ENCODE data around the gene TFAP2A. TPM values are rescaled to one million over a fixed set of nuclear protein-coding genes. Genes with fewer than 3 reads are reported as not detected.

Gene TFAP2A
- total RNA-seq, result under 1 TPM in 1 of 3 donors, not detected in 2; 0.11 TPM

DNA sequence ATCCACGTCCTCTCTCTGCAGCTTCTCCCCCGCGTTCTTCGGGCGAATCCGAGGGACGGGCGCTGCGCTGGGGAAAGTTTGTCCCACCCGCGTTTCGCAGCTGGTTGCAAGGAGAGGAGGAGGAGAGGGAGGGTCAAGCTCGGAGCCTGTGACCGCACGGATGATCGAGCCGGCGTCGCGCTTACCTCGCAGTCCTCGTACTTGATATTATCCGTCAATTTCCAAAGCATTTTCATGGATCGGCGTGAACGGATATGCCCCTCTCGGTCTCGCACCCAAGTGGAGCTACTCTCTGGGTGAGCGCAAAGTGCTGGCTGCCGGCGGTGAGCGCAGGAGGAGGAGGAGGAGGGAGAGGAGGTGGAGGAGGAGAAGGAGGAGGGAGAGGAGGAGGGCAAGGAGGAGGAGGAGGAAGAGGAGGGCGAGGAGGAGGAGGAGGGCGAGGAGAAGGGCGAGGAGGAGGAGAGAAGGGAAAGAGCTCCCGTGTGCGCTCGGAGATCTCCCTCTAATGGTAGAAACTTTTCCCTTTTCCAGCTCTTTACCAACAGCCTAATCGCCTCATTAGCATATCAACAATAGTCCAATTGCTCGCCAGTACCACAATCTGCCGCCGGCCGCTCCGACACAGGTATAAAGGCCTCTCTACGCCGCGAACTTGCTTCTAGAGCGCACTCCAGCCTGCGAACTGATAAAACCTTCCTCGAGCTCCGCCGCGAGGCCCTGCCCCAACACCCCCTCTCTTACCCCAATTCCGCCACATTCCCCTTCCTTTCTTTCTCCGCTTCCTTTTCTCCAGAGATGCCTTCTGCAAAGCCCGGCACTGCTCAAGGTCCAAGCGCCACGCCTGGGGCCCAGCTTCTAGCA lies at the start of gene TFAP2A:
TSS of gene TFAP2A (minus strand) at position 319 of the 861 bp plus-strand sequence. CDS start at position 236, 83 bp downstream.
- Mint-ChIP-seq H3K4me1 (ENCODE audit: low read depth) (peaks cover 36% of the 10 kb centered on the region), H3K36me3 (ENCODE audit: insufficient read depth) (no peaks in the 10 kb centered on the region), H3K27me3 (ENCODE audit: low read depth) (peaks cover 90% of the 10 kb centered on the region), H3K9me3 (peaks cover 10% of the 10 kb centered on the region), H3K4me3 (no peak within 1 kb of the TSS)
- ATAC-seq (no peak), DNase-seq (no peak)

DNA sequence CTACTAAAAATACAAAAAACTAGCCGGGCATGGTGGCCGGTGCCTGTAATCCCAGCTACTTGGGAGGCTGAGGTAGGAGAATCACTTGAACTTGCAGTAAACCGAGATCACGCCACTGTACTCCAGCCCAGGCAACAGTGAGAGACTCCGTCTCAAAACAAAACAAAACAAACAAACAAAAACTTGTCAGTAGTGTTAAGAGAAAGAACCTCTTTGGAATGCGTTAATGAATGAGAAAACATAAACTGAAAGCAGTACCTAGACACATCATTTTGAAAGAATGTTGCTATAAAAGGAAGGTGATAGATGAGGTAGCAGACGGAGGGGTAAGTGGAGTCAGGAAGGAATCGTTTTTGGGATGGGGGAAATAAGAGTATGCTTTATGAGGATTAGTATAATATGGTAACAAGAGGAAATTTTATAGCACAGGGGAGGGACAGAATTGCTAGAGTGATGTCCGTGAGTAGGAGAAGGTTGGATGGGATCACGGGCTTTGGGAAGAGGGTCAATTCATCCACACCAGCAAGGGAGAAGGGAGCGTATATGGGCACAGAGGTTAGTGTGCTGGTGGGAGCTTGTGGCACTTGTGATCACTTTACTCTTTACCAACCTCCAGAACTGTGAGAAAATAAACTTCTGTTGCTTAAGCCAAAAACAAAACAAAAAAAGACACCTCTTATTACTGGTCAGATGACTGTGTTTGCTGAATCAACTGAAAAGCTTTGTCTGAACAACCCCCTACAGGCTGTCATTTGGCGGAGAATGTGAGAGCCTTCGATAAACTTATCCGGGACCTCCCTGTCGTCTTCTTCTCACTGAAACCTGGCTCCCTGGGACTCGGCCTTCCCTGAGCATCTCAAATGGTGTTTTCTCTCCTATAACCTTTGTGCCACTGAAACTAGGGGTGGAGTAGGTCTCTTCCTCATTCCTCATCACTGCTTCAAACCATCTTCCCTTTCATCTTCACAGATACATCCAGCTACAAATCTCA lies 48.9 kb upstream of the TFAP2A start:
- Mint-ChIP-seq H3K27me3 (ENCODE audit: low read depth) (peaks cover 18% of the 10 kb centered on the region), H3K4me1 (ENCODE audit: low read depth) (no peaks in the 10 kb centered on the region), H3K36me3 (ENCODE audit: insufficient read depth) (no peaks in the 10 kb centered on the region), H3K4me3 (no peak overlapping the region), H3K9me3 (no peaks in the 10 kb centered on the region)
- ATAC-seq (no peak), DNase-seq (no peak)

DNA sequence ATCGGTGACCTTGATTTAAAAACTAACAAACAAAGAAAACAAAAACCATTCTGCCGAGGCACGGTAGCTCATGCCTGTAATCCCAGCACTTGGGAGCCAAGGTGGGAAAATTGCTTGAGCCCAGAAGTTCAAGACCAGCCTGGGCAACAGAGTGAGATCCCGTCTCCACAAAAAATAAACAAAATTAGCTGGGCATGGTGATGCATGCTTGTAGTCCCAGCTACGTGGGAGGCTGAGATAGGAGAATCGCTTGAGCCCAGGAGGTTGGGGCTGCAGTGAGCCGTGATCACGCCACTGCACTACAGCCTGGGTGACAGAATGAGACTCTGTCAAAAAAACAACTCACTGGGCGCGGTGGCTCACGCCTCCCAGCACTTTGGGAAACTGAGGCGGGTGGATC lies 48.2 kb upstream of the TFAP2A start:
- Mint-ChIP-seq H3K9me3 (no peaks in the 10 kb centered on the region), H3K4me3 (no peak overlapping the region), H3K4me1 (ENCODE audit: low read depth) (no peaks in the 10 kb centered on the region), H3K36me3 (ENCODE audit: insufficient read depth) (no peaks in the 10 kb centered on the region), H3K27me3 (ENCODE audit: low read depth) (peaks cover 18% of the 10 kb centered on the region)
- ATAC-seq, result no peak
- no peak for DNase-seq

DNA sequence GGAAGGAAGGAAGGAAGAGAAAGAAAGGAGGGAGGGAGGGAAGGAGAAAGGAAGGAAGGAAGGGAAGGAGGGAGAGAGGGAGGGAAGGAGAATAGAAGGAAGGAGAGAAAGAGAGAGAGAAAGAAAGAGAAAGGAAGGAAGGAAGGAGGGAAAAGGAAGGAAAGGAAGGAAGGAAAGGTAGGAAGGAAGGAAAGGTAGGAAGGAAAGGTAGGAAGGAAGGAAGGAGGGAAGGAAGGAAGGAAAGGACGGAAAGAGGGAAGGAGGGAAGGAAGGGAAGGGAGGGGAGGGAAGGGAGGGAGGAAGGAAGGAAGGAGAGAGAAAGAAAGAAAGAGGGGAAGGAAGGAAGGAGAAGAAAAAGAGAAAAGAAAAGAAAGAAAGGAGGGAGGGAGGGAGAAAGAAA lies 47.0 kb upstream of the TFAP2A start:
- ATAC-seq (no peak), DNase-seq (no peak)
- H3K27me3 Mint-ChIP-seq (ENCODE audit: low read depth), result peaks cover 20% of the 10 kb centered on the region
- no peak overlapping the region for H3K4me3 Mint-ChIP-seq
- no peaks in the 10 kb centered on the region for H3K4me1 Mint-ChIP-seq (ENCODE audit: low read depth)
- no peaks in the 10 kb centered on the region for H3K36me3 Mint-ChIP-seq (ENCODE audit: insufficient read depth)
- no peaks in the 10 kb centered on the region for H3K9me3 Mint-ChIP-seq

DNA sequence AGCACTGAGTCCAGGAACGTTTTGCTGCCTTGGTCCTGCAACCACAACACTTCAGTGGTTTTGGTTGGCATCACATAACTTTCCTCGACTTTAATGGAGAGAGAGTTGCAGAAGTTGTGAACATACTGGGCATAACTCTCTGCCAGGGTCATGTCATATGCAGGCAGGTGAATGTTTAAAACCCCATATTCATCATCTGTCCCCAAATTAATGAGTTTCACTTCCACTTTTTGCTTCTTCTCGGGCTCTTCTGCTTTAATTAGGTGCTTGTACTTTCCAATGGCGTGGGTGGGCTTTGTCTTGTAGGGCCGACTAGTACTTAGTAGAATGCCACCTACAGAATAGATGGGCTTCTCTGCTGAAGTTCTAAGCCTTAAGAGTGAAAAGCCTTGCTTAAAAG lies 45.2 kb upstream of the TFAP2A start:
- Mint-ChIP-seq H3K27me3 (ENCODE audit: low read depth) (peaks cover 19% of the 10 kb centered on the region), H3K36me3 (ENCODE audit: insufficient read depth) (no peaks in the 10 kb centered on the region), H3K9me3 (no peaks in the 10 kb centered on the region), H3K4me1 (ENCODE audit: low read depth) (no peaks in the 10 kb centered on the region), H3K4me3 (no peak overlapping the region)
- no peak for DNase-seq
- no peak for ATAC-seq

DNA sequence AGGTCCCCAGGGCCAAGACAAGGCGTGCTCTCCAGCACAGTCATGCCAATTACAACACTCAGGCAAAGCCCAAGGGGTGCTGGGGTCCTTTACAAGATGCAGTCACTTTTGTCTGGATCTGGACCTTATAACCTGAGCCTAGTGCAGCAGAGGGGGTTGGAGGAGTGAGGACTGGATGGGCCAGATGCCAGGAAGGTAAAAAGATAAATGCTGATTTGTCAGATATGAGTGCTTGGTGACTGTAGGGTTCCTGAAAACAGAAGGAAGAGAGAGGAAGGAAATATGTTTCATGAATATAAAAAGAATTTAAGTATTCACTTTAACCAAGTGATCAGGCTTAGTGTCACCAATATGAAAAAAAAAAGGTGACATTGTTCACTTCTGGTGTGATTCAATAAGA lies 43.4 kb upstream of the TFAP2A start:
- Mint-ChIP-seq H3K36me3 (ENCODE audit: insufficient read depth) (no peaks in the 10 kb centered on the region), H3K27me3 (ENCODE audit: low read depth) (peaks cover 19% of the 10 kb centered on the region), H3K4me3 (no peak overlapping the region), H3K4me1 (ENCODE audit: low read depth) (no peaks in the 10 kb centered on the region), H3K9me3 (no peaks in the 10 kb centered on the region)
- DNase-seq, result no peak
- ATAC-seq, result no peak

DNA sequence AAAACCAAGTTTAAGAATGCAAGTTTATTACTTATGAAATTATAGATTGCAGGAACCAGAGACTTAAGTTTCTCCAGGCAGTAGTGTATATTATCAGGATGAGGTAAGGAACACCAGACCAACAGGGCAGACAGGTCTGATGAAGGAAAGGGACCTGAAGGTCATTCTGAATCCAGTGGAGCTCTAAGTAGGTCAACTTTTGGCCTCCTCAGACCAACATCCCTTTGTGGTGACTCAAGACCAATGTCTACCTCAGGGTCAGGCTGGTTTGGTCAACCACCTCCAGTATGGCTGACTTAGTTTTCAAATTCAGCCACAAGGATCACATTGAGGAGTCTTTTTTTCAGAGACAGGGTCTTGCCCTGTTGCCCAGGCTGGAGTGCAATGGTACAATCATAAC lies 38.7 kb upstream of the TFAP2A start:
- peaks cover 6% of the 10 kb centered on the region for H3K27me3 Mint-ChIP-seq (ENCODE audit: low read depth)
- no peak for ATAC-seq

DNA sequence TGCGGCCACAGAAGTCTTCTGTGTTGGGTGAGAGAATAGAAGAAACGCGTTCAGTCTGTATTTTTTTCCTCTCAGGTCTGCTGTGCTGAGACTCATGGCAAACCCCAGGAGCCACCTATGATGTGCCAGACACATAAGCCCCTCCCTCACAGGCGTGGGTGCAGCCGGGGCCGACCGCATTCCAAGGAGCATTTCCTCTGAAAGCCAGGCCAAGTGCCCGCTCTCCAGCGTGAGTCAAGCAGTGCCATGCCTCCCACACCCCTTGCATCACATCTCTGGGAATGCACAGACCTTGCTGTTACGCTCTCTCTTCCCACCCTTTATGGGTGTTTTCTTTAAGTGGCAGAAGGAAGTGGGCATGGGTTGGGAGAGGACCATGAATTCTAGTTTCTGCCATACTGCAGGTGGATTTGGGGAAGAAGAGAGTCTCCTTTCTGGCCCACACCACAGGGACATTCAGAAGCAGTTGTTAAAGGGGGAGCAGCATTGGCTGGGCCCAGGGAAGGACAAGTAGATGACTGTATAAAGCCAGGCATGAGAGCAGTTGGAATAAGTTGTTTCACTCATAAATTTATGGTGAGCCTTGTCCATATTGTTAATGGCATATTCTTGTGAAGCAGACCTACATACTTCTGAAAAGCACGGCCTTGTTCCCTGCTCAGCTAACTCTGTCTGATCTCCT lies 37.1 kb upstream of the TFAP2A start:
- DNase-seq (no peak), ATAC-seq (no peak)
- no peaks in the 10 kb centered on the region for H3K4me1 Mint-ChIP-seq (ENCODE audit: low read depth)
- H3K9me3 Mint-ChIP-seq, result no peaks in the 10 kb centered on the region
- H3K27me3 Mint-ChIP-seq (ENCODE audit: low read depth), result peaks cover 7% of the 10 kb centered on the region
- no peak overlapping the region for H3K4me3 Mint-ChIP-seq
- H3K36me3 Mint-ChIP-seq (ENCODE audit: insufficient read depth), result no peaks in the 10 kb centered on the region

More for the DNA sequence above, 38.7 kb upstream of the TFAP2A start:
- H3K4me3 Mint-ChIP-seq, result no peak overlapping the region
- H3K4me1 Mint-ChIP-seq (ENCODE audit: low read depth), result no peaks in the 10 kb centered on the region
- DNase-seq, result no peak
- no peaks in the 10 kb centered on the region for H3K36me3 Mint-ChIP-seq (ENCODE audit: insufficient read depth)
- H3K9me3 Mint-ChIP-seq, result no peaks in the 10 kb centered on the region

DNA sequence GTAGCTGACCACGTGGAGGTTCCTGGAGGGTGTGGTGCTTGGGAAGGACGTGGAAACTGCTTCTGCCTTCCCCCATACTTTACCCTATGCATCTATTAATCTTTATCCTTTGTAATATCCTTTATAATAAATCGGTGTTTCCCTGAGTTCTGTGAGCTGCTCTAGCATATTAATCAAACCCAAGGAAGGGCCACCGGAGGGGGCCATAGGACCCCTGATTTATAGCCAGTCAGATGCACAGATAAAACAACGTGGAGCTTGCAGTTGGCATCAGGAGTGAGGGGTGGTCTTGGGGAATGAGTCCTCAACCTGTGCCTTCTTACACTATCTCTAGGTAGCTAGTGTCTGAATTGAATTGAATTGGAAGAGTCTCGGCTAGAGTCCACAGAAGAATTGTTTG lies 36.5 kb upstream of the TFAP2A start:
- ATAC-seq (no peak), DNase-seq (no peak)
- no peaks in the 10 kb centered on the region for H3K9me3 Mint-ChIP-seq
- H3K27me3 Mint-ChIP-seq (ENCODE audit: low read depth), result peaks cover 10% of the 10 kb centered on the region
- no peaks in the 10 kb centered on the region for H3K4me1 Mint-ChIP-seq (ENCODE audit: low read depth)
- H3K36me3 Mint-ChIP-seq (ENCODE audit: insufficient read depth), result no peaks in the 10 kb centered on the region
- H3K4me3 Mint-ChIP-seq, result no peak overlapping the region

DNA sequence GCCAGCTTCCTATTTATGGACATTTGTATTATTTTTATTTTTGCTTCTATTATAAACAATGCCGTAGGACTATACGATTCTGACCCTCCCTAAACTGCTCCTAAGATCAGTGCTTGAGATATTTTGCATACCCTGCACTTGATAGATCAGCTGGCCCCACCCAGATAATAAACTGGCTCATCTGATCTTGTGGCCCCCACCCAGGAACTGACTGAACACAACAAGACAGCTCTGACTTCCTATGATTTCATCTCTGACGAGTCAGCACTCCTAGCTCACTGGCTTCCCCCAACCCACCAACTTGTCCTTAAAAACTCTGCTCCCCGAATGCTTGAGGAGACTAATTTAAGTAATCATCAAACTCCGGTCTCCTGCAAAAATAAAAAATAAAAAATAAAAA lies 34.9 kb upstream of the TFAP2A start:
- DNase-seq, result no peak

DNA sequence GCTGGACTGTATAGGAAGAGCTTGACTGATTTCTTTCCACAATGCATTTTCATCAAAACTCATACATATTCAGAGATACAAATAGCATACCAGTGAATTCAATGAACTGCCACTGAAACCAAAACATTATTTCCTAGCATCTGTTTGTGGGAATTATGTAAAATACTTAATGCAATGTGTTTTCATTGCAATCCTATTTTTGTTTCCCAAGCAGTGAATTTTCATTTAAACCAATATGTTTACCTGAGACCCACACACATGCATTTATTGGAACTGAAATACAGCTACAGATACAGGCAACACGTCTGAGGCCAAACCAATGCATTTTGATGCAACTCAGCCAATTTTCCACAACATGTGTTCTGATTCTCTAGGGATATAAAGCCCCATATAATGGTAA lies 33.2 kb upstream of the TFAP2A start:
- no peak for DNase-seq
- H3K4me1 Mint-ChIP-seq (ENCODE audit: low read depth), result no peaks in the 10 kb centered on the region
- H3K36me3 Mint-ChIP-seq (ENCODE audit: insufficient read depth), result no peaks in the 10 kb centered on the region
- no peak for ATAC-seq
- H3K27me3 Mint-ChIP-seq (ENCODE audit: low read depth), result peaks cover 21% of the 10 kb centered on the region
- H3K9me3 Mint-ChIP-seq, result no peaks in the 10 kb centered on the region
- H3K4me3 Mint-ChIP-seq, result no peak overlapping the region

More for the DNA sequence above, 34.9 kb upstream of the TFAP2A start:
- no peak for ATAC-seq
- Mint-ChIP-seq H3K27me3 (ENCODE audit: low read depth) (peaks cover 17% of the 10 kb centered on the region), H3K36me3 (ENCODE audit: insufficient read depth) (no peaks in the 10 kb centered on the region), H3K4me3 (no peak overlapping the region), H3K9me3 (no peaks in the 10 kb centered on the region), H3K4me1 (ENCODE audit: low read depth) (no peaks in the 10 kb centered on the region)

DNA sequence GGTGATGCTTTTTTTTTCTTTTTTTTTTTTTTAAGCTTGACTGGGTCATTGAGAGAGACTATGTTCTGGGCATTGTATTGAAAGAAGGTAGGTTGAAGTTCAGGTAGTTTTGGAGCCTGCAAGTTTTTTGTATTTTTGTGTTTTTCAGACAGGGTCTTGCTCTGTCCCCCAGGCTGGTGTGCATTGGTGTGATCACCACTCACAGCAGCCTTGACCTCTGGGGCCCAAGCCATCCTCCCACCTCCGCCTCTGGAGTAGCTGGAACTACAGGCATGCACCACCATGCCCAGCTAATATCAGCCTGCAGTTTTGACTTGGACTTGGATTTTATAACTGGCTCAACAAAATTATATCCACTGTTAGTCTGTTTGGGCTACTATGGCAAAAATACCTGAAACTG lies 31.7 kb upstream of the TFAP2A start:
- no peaks in the 10 kb centered on the region for H3K36me3 Mint-ChIP-seq (ENCODE audit: insufficient read depth)
- peaks cover 28% of the 10 kb centered on the region for H3K27me3 Mint-ChIP-seq (ENCODE audit: low read depth)
- ATAC-seq (no peak), DNase-seq (no peak)
- H3K4me3 Mint-ChIP-seq, result no peak overlapping the region
- no peaks in the 10 kb centered on the region for H3K4me1 Mint-ChIP-seq (ENCODE audit: low read depth)
- H3K9me3 Mint-ChIP-seq, result no peaks in the 10 kb centered on the region

DNA sequence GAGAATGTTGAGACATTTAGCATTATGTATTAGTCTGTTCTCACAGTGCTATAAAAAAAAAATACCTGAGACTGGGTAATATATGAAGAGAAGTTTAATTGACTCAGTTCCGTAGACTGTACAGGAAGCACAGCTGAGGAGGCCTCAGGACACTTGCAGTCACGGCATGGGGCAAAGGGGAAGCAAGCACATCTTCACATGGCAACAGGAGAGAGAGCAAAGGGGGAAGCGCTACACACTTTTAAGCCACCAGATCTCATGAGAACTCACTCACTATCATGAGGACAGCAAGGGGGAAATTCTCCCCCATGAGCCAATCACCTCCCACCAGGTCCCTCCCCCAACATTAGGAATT lies 26.8 kb upstream of the TFAP2A start:
- H3K36me3 Mint-ChIP-seq (ENCODE audit: insufficient read depth), result no peaks in the 10 kb centered on the region
- H3K9me3 Mint-ChIP-seq, result no peaks in the 10 kb centered on the region
- no peaks in the 10 kb centered on the region for H3K4me1 Mint-ChIP-seq (ENCODE audit: low read depth)
- no peak overlapping the region for H3K4me3 Mint-ChIP-seq
- no peak for DNase-seq
- peaks cover 29% of the 10 kb centered on the region for H3K27me3 Mint-ChIP-seq (ENCODE audit: low read depth)
- ATAC-seq, result no peak

DNA sequence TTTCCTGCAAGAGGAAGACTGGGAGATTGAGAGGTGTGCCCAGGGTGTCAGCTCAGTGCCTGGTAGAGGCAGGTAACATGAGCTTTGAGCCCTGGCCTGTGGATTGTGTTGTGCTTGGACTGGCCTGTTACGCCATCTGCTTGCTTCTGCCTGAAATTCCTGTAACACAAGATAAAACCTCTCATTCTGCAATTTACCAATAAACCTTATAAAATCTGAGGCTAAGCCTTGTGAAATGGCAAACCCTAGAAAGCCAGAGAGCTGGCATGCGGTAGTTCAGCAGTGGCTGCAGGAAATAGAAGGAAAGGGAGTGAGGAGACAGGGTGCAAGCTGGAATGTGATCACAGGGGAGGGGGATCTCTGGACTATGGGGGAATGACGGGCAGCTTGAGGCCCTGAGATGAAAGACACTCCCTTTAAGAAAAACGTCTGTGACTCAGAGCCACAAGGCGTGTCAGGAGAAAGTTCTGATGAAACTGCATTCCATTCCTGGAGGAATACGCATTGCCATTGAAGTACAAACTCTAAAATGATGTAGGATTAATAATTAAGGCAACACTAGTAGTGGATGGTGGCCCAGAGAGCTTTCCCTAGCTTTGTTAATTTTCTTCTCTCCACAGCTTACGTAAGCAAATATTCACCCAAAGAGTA lies 26.3 kb upstream of the TFAP2A start:
- ATAC-seq (no peak), DNase-seq (no peak)
- Mint-ChIP-seq H3K4me1 (ENCODE audit: low read depth) (no peaks in the 10 kb centered on the region), H3K4me3 (no peak overlapping the region), H3K27me3 (ENCODE audit: low read depth) (peaks cover 25% of the 10 kb centered on the region), H3K36me3 (ENCODE audit: insufficient read depth) (no peaks in the 10 kb centered on the region), H3K9me3 (no peaks in the 10 kb centered on the region)
